Heart left ventricle (tissue), 16 donors: ENCODE measurements around the gene TMEM204. TPM values are rescaled to one million over a fixed set of nuclear protein-coding genes. Genes with fewer than 3 reads are reported as not detected.

Source experiments
- ATAC-seq, 4 donors: fragments of 200-7000 bp; cut with Tn5 transposase; one replicate each; pipeline ENCODE4 v1.9.1; 2020 to 2022; ENCODE audit warnings: moderate library complexity in 4 of 4, mild to moderate bottlenecking in 3 of 4, moderate number of reproducible peaks in 1 of 4
- DNase-seq, 5 donors: peaks; one replicate each; pipeline ENCODE4 v3.0.0-alpha.2; 2020
- H3K27ac ChIP-seq, 12 donors: fragments of 200-600 bp; sonication (generic) in 4 of 12; one replicate each; pipeline versions ENCODE4 v1.5.0 to v1.8.0; 2016 to 2022; ENCODE audit warnings: mild to moderate bottlenecking in 2 of 12
- H3K27me3 ChIP-seq, 9 donors: fragments of 200-600 bp; sonication (generic) in 2 of 9; one replicate each; pipeline versions ENCODE4 v1.5.1 to v1.8.0; 2016 to 2022; ENCODE audit warnings: mild to moderate bottlenecking in 3 of 9
- H3K36me3 ChIP-seq, 9 donors: fragments of 200-600 bp; sonication (generic) in 2 of 9; one replicate each; pipeline versions ENCODE4 v1.5.0 to v1.8.0; 2018 to 2022; ENCODE audit warnings: mild to moderate bottlenecking in 2 of 9
- H3K4me1 ChIP-seq, 12 donors: fragments of 200-600 bp; sonication (generic) in 4 of 12; one replicate each; pipeline versions ENCODE4 v1.5.0 to v1.8.0; 2016 to 2022; ENCODE audit warnings: mild to moderate bottlenecking in 3 of 12
- H3K4me3 ChIP-seq, 12 donors: fragments of 200-600 bp; sonication (generic) in 4 of 12; one replicate each; pipeline versions ENCODE4 v1.5.0 to v1.8.0; 2017 to 2022; ENCODE audit warnings: mild to moderate bottlenecking in 9 of 12, moderate library complexity in 4 of 12
- H3K9me3 ChIP-seq, 12 donors: fragments of 200-600 bp; sonication (generic) in 4 of 12; one replicate each; pipeline versions ENCODE4 v1.5.0 to v1.8.0; 2016 to 2022; ENCODE audit warnings: mild to moderate bottlenecking in 1 of 12
- POLR2A ChIP-seq, 2 donors: fragments of 450-650 bp; IDR thresholded peaks; one replicate each; pipeline ENCODE4 v1.6.1; 2017; ENCODE audit warnings: antibody characterized with exemption in 2 of 2, mild to moderate bottlenecking in 2 of 2, moderate library complexity in 2 of 2
- WGBS, 4 donors: extraction: QIAGEN DNeasy Blood & Tissue Kit in 2 of 4; methylation state at CpG; one replicate each; pipeline versions ENCODE4 v1.1.5 to v1.1.7; 2013 to 2018; 5-methylcytosine and 5-hydroxymethylcytosine counted together
- intact Hi-C, 10 donors: fragments of 100-400 bp; cut with DNase I; formaldehyde crosslinking; loops; one replicate each; pipeline versions ENCODE4 v1.11.1 to v1.14.2; 2022
- polyA plus RNA-seq, 2 donors: library from polyadenylated mRNA; stranded (reverse); fragments of 200-250 nt; gene quantifications; one replicate each; pipeline ENCODE4 v1.2.3, GENCODE V29; 2013
- total RNA-seq, 9 donors: library from RNA; depleted of rRNA in 2 of 9; stranded (reverse); fragments of >200 nt in 2 of 9; fragmentation: NEBNext Ultra II Directional in 3 of 9; extraction: Animal tissue kit (Norgen Biotek cat#: 25700) in 3 of 9; gene quantifications; one replicate each; pipeline versions ENCODE4 v1.1.0 to v1.2.4, GENCODE V29; 2016 to 2023
- TF ChIP-seq, protein P1 (sequence below), 12 donors: fragments of 200-600 bp; sonication (generic) in 4 of 12; IDR thresholded peaks; one replicate each; pipeline versions ENCODE4 v1.5.0 to v1.8.0; 2018 to 2022; ENCODE audit warnings: antibody characterized with exemption in 12 of 12, mild to moderate bottlenecking in 5 of 12
- donor health status: ischemic (EF 13 %, LVEDD 7.1; RV severe dilation, severe dysfunction).
- donor health status: healthy with polysubstance abuse.
- donor health status: DM: no; HTN: yes; CAD: no.
- donor health status: DM: no; HTN: no; CAD: no.
- donor health status: ischemic (EF 25% LVEDD 6.9; RV normal size, moderate dysfunction).
- donor health status: ischemic (EF 25% LVEDD 5.7; RV mildly dilated, moderate dysfunction).
- donor health status: healthy.
- donor health status: DM: yes; HTN: yes; CAD: no.
- donor health status: ischemic (EF 35%, LVEDD 5.7; RV mildly dilated, moderate dysfunction).
- donor health status: nonischemic (EF 11% LVEDD 7.7; RV severe dilation, severe dysfunction).
- donor health status: DM: yes; HTN: yes; CAD: no.
- donor health status: PGD.
- donor health status: ischemic (EF 29% LVEDD 5.4; RV normal size, mild dysfunction).
- donor health status: nonischemic (EF 23%, LVEDD 6.1; RV moderate dilation, normal function).

The TMEM204 gene
- total and polyA plus RNA-seq, 11 donors = 14.0 to 64.2 (median 20.2) TPM

- Histone ChIP-seq H3K27ac (peak overlapping the region; percentile 92 to 99 (median 96)), H3K9me3 (no peaks in the 10 kb centered on the region), H3K4me3 (peak overlapping the region; percentile 66 to 93 (median 87)), H3K27me3 (peaks cover 0 to 17% (median 0%) of the 10 kb centered on the region in 9 donors), H3K4me1 (peaks cover 8 to 83% (median 67%) of the 10 kb centered on the region in 12 donors), H3K36me3 (peaks cover 0 to 40% (median 34%) of the 10 kb centered on the region in 9 donors)
- intact Hi-C loops = loop anchor here in 4 of 10 donors (5.0 kb wide), 2 partner anchors 42 to 78 kb away; partner anchors contain the start of genes CRAMP1 (in 2 of the 4), IFT140 (in 2 of the 4) and TELO2 (in 2 of the 4)
- WGBS, 4 donors = 34 to 70% (median 45%) methylated on average over 16 to 57 of the region's 57 CpGs
- peak in 1 of 5 donors; percentile 67 for DNase-seq
- TF ChIP-seq POLR2A (IDR thresholded peaks at IDR 0.05) = no peak
- TF ChIP-seq, protein P1, sequence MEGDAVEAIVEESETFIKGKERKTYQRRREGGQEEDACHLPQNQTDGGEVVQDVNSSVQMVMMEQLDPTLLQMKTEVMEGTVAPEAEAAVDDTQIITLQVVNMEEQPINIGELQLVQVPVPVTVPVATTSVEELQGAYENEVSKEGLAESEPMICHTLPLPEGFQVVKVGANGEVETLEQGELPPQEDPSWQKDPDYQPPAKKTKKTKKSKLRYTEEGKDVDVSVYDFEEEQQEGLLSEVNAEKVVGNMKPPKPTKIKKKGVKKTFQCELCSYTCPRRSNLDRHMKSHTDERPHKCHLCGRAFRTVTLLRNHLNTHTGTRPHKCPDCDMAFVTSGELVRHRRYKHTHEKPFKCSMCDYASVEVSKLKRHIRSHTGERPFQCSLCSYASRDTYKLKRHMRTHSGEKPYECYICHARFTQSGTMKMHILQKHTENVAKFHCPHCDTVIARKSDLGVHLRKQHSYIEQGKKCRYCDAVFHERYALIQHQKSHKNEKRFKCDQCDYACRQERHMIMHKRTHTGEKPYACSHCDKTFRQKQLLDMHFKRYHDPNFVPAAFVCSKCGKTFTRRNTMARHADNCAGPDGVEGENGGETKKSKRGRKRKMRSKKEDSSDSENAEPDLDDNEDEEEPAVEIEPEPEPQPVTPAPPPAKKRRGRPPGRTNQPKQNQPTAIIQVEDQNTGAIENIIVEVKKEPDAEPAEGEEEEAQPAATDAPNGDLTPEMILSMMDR (IDR thresholded peaks at IDR 0.05) = peak in 1 of 12 donors; percentile 8
- no peak for ATAC-seq
Measured at GRCh38 chr16:1534021-1535020, 855 bp downstream of the TMEM204 start.

- Histone ChIP-seq H3K4me1 (peaks cover 5 to 85% (median 73%) of the 10 kb centered on the region in 12 donors), H3K27ac (peak overlapping the region; percentile 92 to 99 (median 96)), H3K9me3 (no peaks in the 10 kb centered on the region), H3K36me3 (peaks cover 0 to 53% (median 47%) of the 10 kb centered on the region in 9 donors), H3K27me3 (peaks cover 0 to 17% (median 0%) of the 10 kb centered on the region in 9 donors), H3K4me3 (peak overlapping the region; percentile 66 to 93 (median 87))
- DNase-seq = peak in 1 of 5 donors; percentile 66
- ATAC-seq = no peak
- 37 to 55% (median 46%) methylated on average over 35 to 39 of the region's 39 CpGs for WGBS, 4 donors
- TF ChIP-seq POLR2A (IDR thresholded peaks at IDR 0.05) = no peak
- TF ChIP-seq, protein P1 (IDR thresholded peaks at IDR 0.05) = no peak
- intact Hi-C loops = loop anchor here in 1 of 10 donors (5.0 kb wide), 1 partner anchor 77 kb away; the partner anchor contains the start of genes CRAMP1 and IFT140
Measured at GRCh38 chr16:1535391-1536291, 2.2 kb downstream of the TMEM204 start.

- ATAC-seq (no peak), DNase-seq (peak in 1 of 5 donors; percentile 41)
- H3K36me3 ChIP-seq = peaks cover 0 to 62% (median 57%) of the 10 kb centered on the region in 9 donors
- peak overlapping the region; percentile 66 to 93 (median 87) for H3K4me3 ChIP-seq
- intact Hi-C loops = loop anchor here in 1 of 10 donors (5.0 kb wide), 1 partner anchor 76 kb away; the partner anchor contains the start of genes CRAMP1 and IFT140
- peaks cover 0 to 17% (median 0%) of the 10 kb centered on the region in 9 donors for H3K27me3 ChIP-seq
- WGBS, 4 donors = 44 to 65% (median 57%) methylated on average over 13 of the region's 13 CpGs
- H3K27ac ChIP-seq = peak overlapping the region; percentile 92 to 99 (median 96)
- peaks cover 5 to 85% (median 69%) of the 10 kb centered on the region in 12 donors for H3K4me1 ChIP-seq
- no peaks in the 10 kb centered on the region for H3K9me3 ChIP-seq
- TF ChIP-seq POLR2A (IDR thresholded peaks at IDR 0.05) = no peak
- TF ChIP-seq, protein P1 (IDR thresholded peaks at IDR 0.05) = no peak
Measured at GRCh38 chr16:1536601-1537000, 3.1 kb downstream of the TMEM204 start.
